WTC11 (cell line): ENCODE results near the gene SHOC2. TPM values are rescaled to one million over a fixed set of nuclear protein-coding genes. Genes with fewer than 3 reads are reported as not detected.

ENCODE experiments used
- ATAC-seq: fragments of 200-7000 bp; cut with Tn5 transposase; 2 replicates; pipeline ENCODE4 v1.10.0; 2021; ENCODE audit warnings: mild to moderate bottlenecking, moderate library complexity
- CTCF ChIA-PET: fragments of 300-600 bp; sonication (Branson Sonifier 250); formaldehyde crosslinking; loops from one replicate; lab custom pipeline; 2021; ENCODE audit warnings: antibody characterized with exemption; lab: Charles Lee
- POLR2A ChIA-PET: fragments of 350-600 bp; sonication (Branson Sonifier 250); formaldehyde crosslinking; loops from one replicate; lab custom pipeline; 2021; ENCODE audit warnings: antibody characterized with exemption; lab: Charles Lee
- DNase-seq: peaks from one replicate; pipeline ENCODE4 v3.0.0; 2021; ENCODE audit warnings: low spot score
- H3K27ac Mint-ChIP-seq: 2 replicates; pipeline ENCODE4 v1.8.0; 2021; ENCODE audit warnings: mixed read lengths
- H3K27me3 Mint-ChIP-seq: 2 replicates; pipeline ENCODE4 v1.8.0; 2021; ENCODE audit warnings: low read depth, mild to moderate bottlenecking, moderate library complexity, mixed read lengths
- H3K36me3 Mint-ChIP-seq: 2 replicates; pipeline ENCODE4 v1.8.0; 2021; ENCODE audit warnings: mixed read lengths
- H3K4me1 Mint-ChIP-seq: 2 replicates; pipeline ENCODE4 v1.8.0; 2022; ENCODE audit warnings: mixed read lengths
- H3K4me3 Mint-ChIP-seq: 2 replicates; pipeline ENCODE4 v1.8.0; 2021; ENCODE audit warnings: mild to moderate bottlenecking, moderate library complexity, mixed read lengths
- H3K9me3 Mint-ChIP-seq: 2 replicates; pipeline ENCODE4 v1.8.0; 2021; ENCODE audit warnings: mixed read lengths
- ARID4B ChIP-seq: sonication (generic); formaldehyde crosslinking; IDR thresholded peaks from 2 replicates; pipeline ENCODE4 v1.8.0; 2023; ENCODE audit warnings: missing genetic modification reagents, mild to moderate bottlenecking, borderline replicate concordance
- CBFB ChIP-seq: sonication (generic); formaldehyde crosslinking; IDR thresholded peaks from 2 replicates; pipeline ENCODE4 v1.8.1; 2022; ENCODE audit warnings: mild to moderate bottlenecking, low read depth, missing genetic modification reagents
- ELF4 ChIP-seq: sonication (generic); formaldehyde crosslinking; IDR thresholded peaks from 2 replicates; pipeline ENCODE4 v1.8.1; 2022; ENCODE audit warnings: low read depth, mild to moderate bottlenecking, moderate library complexity, missing genetic modification reagents
- EMX1 ChIP-seq: fragments of 250-450 bp; sonication (Bioruptor Pico); IDR thresholded peaks from 2 replicates; pipeline ENCODE4 v1.8.0; 2021; ENCODE audit warnings: mild to moderate bottlenecking
- ETV6 ChIP-seq: sonication (generic); formaldehyde crosslinking; IDR thresholded peaks from 2 replicates; pipeline ENCODE4 v1.8.1; 2022; ENCODE audit warnings: mild to moderate bottlenecking, missing genetic modification reagents
- MXD4 ChIP-seq: fragments of 250-450 bp; sonication (Bioruptor Pico); IDR thresholded peaks from 2 replicates; pipeline ENCODE4 v1.8.0; 2021; ENCODE audit warnings: mild to moderate bottlenecking, moderate library complexity, borderline replicate concordance
- NFATC4 ChIP-seq: fragments of 250-450 bp; sonication (Bioruptor Pico); IDR thresholded peaks from 2 replicates; pipeline ENCODE4 v1.9.0; 2021; ENCODE audit warnings: mild to moderate bottlenecking
- NFE2L1 ChIP-seq: sonication (generic); formaldehyde crosslinking; IDR thresholded peaks from 2 replicates; pipeline ENCODE4 v1.8.1; 2023; ENCODE audit warnings: missing genetic modification reagents
- NFYB ChIP-seq: sonication (generic); formaldehyde crosslinking; conservative IDR thresholded peaks from 2 replicates; pipeline ENCODE4 v1.8.0; 2022; ENCODE audit warnings: low read depth, missing genetic modification reagents
- OVOL2 ChIP-seq: fragments of 250-450 bp; sonication (Bioruptor Pico); IDR thresholded peaks from 2 replicates; pipeline ENCODE4 v1.9.0; 2021; ENCODE audit warnings: mild to moderate bottlenecking, borderline replicate concordance
- TCF7 ChIP-seq: sonication (generic); formaldehyde crosslinking; IDR thresholded peaks from 2 replicates; pipeline ENCODE4 v1.8.0; 2022; ENCODE audit warnings: mild to moderate bottlenecking, low read depth, missing genetic modification reagents, moderate library complexity
- TEAD1 ChIP-seq: sonication (generic); formaldehyde crosslinking; IDR thresholded peaks from 2 replicates; pipeline ENCODE4 v1.8.0; 2022; ENCODE audit warnings: mild to moderate bottlenecking, missing genetic modification reagents
- ZBTB43 ChIP-seq: sonication (generic); formaldehyde crosslinking; IDR thresholded peaks from 2 replicates; pipeline ENCODE4 v1.8.1; 2023; ENCODE audit warnings: mild to moderate bottlenecking, missing genetic modification reagents
- ZNF138 ChIP-seq: sonication (generic); formaldehyde crosslinking; conservative IDR thresholded peaks from 2 replicates; pipeline ENCODE4 v1.8.1; 2022; ENCODE audit warnings: mild to moderate bottlenecking, moderate library complexity, missing genetic modification reagents
- ZNF425 ChIP-seq: fragments of 250-450 bp; sonication (Bioruptor Pico); conservative IDR thresholded peaks from 2 replicates; pipeline ENCODE4 v1.9.0; 2021; ENCODE audit warnings: mild to moderate bottlenecking
- total RNA-seq: library from RNA; stranded (reverse); gene quantifications from 3 replicates; pipeline ENCODE4 v1.2.3, GENCODE V29; 2021
- TF ChIP-seq, protein P1 (sequence below): fragments of 250-450 bp; sonication (Bioruptor Pico); IDR thresholded peaks from 2 replicates; pipeline ENCODE4 v1.9.0; 2021; ENCODE audit warnings: mild to moderate bottlenecking
- TF ChIP-seq, protein P2 (sequence below): sonication (generic); formaldehyde crosslinking; conservative IDR thresholded peaks from 2 replicates; pipeline ENCODE4 v1.8.1; 2023; ENCODE audit warnings: mild to moderate bottlenecking, low read depth, missing genetic modification reagents, moderate library complexity

Gene SHOC2
- total RNA-seq, 1 experiment from 2014 or later = 21.6 TPM

DNA sequence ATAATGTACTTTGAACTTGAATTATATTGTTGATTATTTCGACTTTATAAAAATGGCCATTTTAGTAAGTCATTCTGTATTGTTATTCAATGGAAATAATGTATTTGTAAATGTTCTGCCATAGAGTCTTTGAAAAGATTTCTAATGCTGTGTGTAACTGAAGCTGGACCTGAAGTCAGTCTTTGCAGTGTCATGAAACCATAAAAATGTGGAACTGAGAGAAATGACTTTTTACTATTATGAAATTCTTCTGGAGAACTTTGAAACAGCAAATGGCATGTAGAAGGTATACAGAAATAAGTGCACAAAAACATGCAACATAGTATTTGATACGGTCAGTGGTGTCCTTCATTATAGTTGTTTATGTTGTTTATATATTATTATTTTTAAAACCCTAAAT, 97.7 kb downstream of the SHOC2 start:
- no peaks in the 10 kb centered on the region for H3K4me1 Mint-ChIP-seq
- ATAC-seq (no peak), DNase-seq (no peak)
- no peaks in the 10 kb centered on the region for H3K9me3 Mint-ChIP-seq
- TF ChIP-seq EMX1 (CRISPR knock-in tag) (no peak), NFATC4 (CRISPR knock-in tag) (no peak), NFE2L1 (CRISPR knock-in tag) (no peak), TEAD1 (CRISPR knock-in tag) (no peak), MXD4 (CRISPR knock-in tag) (no peak), ELF4 (CRISPR knock-in tag) (no peak), ZBTB43 (no peak), OVOL2 (no peak), ZNF138 (CRISPR knock-in tag) (no peak), ETV6 (CRISPR knock-in tag) (no peak), TCF7 (CRISPR knock-in tag) (no peak), ZNF425 (no peak), ARID4B (no peak), CBFB (CRISPR knock-in tag) (no peak), NFYB (CRISPR knock-in tag) (no peak)
- TF ChIP-seq, protein P1, sequence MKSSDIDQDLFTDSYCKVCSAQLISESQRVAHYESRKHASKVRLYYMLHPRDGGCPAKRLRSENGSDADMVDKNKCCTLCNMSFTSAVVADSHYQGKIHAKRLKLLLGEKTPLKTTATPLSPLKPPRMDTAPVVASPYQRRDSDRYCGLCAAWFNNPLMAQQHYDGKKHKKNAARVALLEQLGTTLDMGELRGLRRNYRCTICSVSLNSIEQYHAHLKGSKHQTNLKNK (CRISPR knock-in tag) = no peak
- TF ChIP-seq, protein P2, sequence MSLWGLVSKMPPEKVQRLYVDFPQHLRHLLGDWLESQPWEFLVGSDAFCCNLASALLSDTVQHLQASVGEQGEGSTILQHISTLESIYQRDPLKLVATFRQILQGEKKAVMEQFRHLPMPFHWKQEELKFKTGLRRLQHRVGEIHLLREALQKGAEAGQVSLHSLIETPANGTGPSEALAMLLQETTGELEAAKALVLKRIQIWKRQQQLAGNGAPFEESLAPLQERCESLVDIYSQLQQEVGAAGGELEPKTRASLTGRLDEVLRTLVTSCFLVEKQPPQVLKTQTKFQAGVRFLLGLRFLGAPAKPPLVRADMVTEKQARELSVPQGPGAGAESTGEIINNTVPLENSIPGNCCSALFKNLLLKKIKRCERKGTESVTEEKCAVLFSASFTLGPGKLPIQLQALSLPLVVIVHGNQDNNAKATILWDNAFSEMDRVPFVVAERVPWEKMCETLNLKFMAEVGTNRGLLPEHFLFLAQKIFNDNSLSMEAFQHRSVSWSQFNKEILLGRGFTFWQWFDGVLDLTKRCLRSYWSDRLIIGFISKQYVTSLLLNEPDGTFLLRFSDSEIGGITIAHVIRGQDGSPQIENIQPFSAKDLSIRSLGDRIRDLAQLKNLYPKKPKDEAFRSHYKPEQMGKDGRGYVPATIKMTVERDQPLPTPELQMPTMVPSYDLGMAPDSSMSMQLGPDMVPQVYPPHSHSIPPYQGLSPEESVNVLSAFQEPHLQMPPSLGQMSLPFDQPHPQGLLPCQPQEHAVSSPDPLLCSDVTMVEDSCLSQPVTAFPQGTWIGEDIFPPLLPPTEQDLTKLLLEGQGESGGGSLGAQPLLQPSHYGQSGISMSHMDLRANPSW (CRISPR knock-in tag) = no peak
- CTCF ChIA-PET = no interaction called here
- H3K27ac Mint-ChIP-seq = no peak overlapping the region
- POLR2A ChIA-PET = no interaction called here
- peaks cover 14% of the 10 kb centered on the region for H3K36me3 Mint-ChIP-seq
- no peaks in the 10 kb centered on the region for H3K27me3 Mint-ChIP-seq
- no peak overlapping the region for H3K4me3 Mint-ChIP-seq
